GM12892 (cell line): Measurements from ENCODE around the gene SERPINF2.

Experiments
- DNase-seq: peaks from one replicate; pipeline ENCODE4 v3.0.0; 2011; ENCODE audit not compliant: insufficient read length
- FAIRE-seq: peaks from 2 replicates; lab custom pipeline; 2011; peaks lifted over from hg19 to GRCh38; lab: Jason Lieb, UNC
- POLR2A ChIP-seq: IDR thresholded peaks from 2 replicates; pipeline ENCODE4 v1.6.1; 2011; ENCODE audit warnings: low read depth, low read length, control low read depth
- POLR2AphosphoS5 ChIP-seq: IDR thresholded peaks from 2 replicates; pipeline ENCODE4 v1.6.1; 2011; ENCODE audit warnings: low read depth, low read length, control low read depth
- TAF1 ChIP-seq: IDR thresholded peaks from 2 replicates; pipeline ENCODE4 v1.6.1; 2011; ENCODE audit warnings: low read depth, mild to moderate bottlenecking, control low read depth, low read length, borderline replicate concordance

The SERPINF2 gene

DNA sequence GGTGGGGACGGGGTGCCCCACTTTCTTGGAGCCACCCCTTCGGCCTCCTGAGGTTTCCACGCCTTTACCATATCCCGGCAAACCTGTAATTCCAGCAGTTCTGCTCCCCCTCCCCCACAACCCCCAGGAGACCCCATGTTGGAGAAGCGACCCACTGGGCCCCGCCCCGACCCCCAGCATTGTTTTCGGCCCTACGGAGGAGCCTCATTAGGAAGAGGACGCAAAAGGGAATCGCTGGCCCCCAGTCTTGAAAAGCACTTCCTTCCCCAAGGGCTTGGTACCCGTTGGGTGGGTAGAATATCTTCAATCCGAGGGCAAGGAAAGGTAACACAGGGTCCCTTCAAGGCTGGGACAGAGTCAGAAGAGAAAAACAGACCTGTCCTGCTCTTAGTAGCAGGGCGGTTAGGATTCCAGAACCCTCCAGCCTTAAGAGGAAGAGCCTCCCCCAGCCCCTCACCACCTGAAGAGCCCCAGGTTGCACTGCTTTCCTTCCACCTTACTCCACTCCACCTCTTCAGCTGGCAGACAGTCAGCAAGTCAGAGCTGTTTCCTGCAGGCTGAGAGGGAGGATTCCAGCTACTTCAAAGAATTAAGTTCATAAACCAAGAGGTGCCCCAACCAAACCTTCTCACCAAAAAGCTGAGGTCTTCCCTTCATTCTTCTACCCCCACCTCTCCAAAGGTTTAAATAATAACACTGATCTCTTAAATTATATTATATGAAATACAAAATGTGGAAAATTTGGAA is 31.7 kb upstream of the SERPINF2 start:
- DNase-seq (no peak), FAIRE-seq (no peak)
- TF ChIP-seq TAF1 (no peak), POLR2AphosphoS5 (no peak), POLR2A (no peak)

- DNase-seq (no peak), FAIRE-seq (no peak)
- TF ChIP-seq POLR2A (no peak), TAF1 (no peak), POLR2AphosphoS5 (no peak)
Measured at GRCh38 chr17:1711804-1712203, 30.9 kb upstream of the SERPINF2 start.

DNA sequence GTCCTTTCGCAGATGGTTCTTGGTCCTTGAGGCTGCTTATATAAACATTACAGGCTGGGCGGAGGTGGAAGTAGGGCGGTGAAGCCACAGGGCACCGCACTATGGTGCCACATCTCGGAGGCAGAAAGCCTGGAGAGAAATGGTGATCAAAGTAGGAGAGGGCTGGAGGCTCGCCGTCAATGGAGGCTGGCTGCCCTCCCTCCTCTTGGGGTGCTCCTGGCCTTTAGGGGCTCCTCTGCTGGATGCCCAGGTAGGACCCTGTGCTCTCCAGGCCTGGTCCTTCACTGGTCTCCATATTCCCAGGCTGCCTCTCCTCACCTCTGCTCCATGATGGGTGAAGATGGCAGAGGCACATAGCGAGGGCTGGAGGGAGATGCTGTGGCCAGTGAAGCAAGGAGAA is 30.4 kb upstream of the SERPINF2 start:
- TF ChIP-seq TAF1 (no peak), POLR2A (no peak), POLR2AphosphoS5 (no peak)
- DNase-seq (no peak), FAIRE-seq (no peak)

- no peak for FAIRE-seq
- no peak for TF ChIP-seq POLR2AphosphoS5
- TF ChIP-seq POLR2A, result no peak
- TF ChIP-seq TAF1, result no peak
- no peak for DNase-seq
Measured at GRCh38 chr17:1713160-1713877, 29.4 kb upstream of the SERPINF2 start.

- FAIRE-seq (no peak), DNase-seq (no peak)
- TF ChIP-seq POLR2AphosphoS5 (no peak), POLR2A (no peak), TAF1 (no peak)
Measured at GRCh38 chr17:1713878-1714426, 28.7 kb upstream of the SERPINF2 start.

- TF ChIP-seq POLR2A (no peak), POLR2AphosphoS5 (no peak), TAF1 (no peak)
- FAIRE-seq (no peak), DNase-seq (no peak)
Measured at GRCh38 chr17:1714427-1714979, 28.2 kb upstream of the SERPINF2 start.

- DNase-seq, result no peak
- no peak for FAIRE-seq
- TF ChIP-seq POLR2A (no peak), POLR2AphosphoS5 (no peak), TAF1 (no peak)
Measured at GRCh38 chr17:1714980-1715802, 27.5 kb upstream of the SERPINF2 start.

- TF ChIP-seq TAF1 (no peak), POLR2A (no peak), POLR2AphosphoS5 (no peak)
- FAIRE-seq (no peak), DNase-seq (no peak)
Measured at GRCh38 chr17:1715803-1716075, 26.9 kb upstream of the SERPINF2 start.

GRCh38 chr17:1716076-1716911 is 26.4 kb upstream of the SERPINF2 start:
- FAIRE-seq, result peak; percentile 100
- peak; percentile 100 for DNase-seq
- TF ChIP-seq POLR2AphosphoS5 (peak; percentile 92), POLR2A (peak; percentile 96), TAF1 (peak; percentile 90)
